Liver (tissue), 3 donors: ENCODE results near the gene APOA5.

Source experiments
- FOXA1 ChIP-seq: IDR thresholded peaks from 2 replicates; pipeline ENCODE4 v1.6.1; 2016; ENCODE audit warnings: antibody characterized with exemption
- GABPA ChIP-seq, 2 donors: IDR thresholded peaks in 1 of 2; conservative IDR thresholded peaks in 1 of 2; 2 replicates each; pipeline ENCODE4 v1.6.1; 2016; ENCODE audit warnings: antibody characterized with exemption in 2 of 2, mild to moderate bottlenecking in 1 of 2, moderate library complexity in 1 of 2
- JUND ChIP-seq, 2 donors: IDR thresholded peaks; 2 replicates each; pipeline ENCODE4 v1.6.1; 2016; ENCODE audit warnings: antibody characterized with exemption in 2 of 2
- MAX ChIP-seq: IDR thresholded peaks from 2 replicates; pipeline ENCODE4 v1.6.1; 2016; ENCODE audit warnings: antibody characterized with exemption
- RAD21 ChIP-seq, 2 donors: IDR thresholded peaks; 2 replicates each; pipeline ENCODE4 v1.6.1; 2016; ENCODE audit warnings: antibody characterized with exemption in 2 of 2, mild to moderate bottlenecking in 2 of 2
- REST ChIP-seq: IDR thresholded peaks from 2 replicates; pipeline ENCODE4 v1.6.1; 2016; ENCODE audit warnings: antibody characterized with exemption, mild to moderate bottlenecking
- RXRA ChIP-seq, 2 donors: IDR thresholded peaks; 2 replicates each; pipeline ENCODE4 v1.6.1; 2017 to 2018; ENCODE audit warnings: antibody characterized with exemption in 2 of 2, mild to moderate bottlenecking in 1 of 2
- SP1 ChIP-seq: IDR thresholded peaks from 2 replicates; pipeline ENCODE4 v1.6.1; 2018; ENCODE audit warnings: antibody characterized with exemption, mild to moderate bottlenecking
- TAF1 ChIP-seq: conservative IDR thresholded peaks from 2 replicates; pipeline ENCODE4 v1.6.1; 2016; ENCODE audit warnings: antibody characterized with exemption, mild to moderate bottlenecking
- YY1 ChIP-seq: IDR thresholded peaks from 2 replicates; pipeline ENCODE4 v1.6.1; 2016; ENCODE audit warnings: antibody characterized with exemption, mild to moderate bottlenecking
- TF ChIP-seq, protein P1 (sequence below): fragments of 150-350 bp; IDR thresholded peaks from 2 replicates; pipeline ENCODE4 v1.5.1; 2017; ENCODE audit warnings: improper control_type of control experiment, low read depth, low read length; ENCODE audit not compliant: missing input control
- TF ChIP-seq, protein P2 (sequence below): IDR thresholded peaks from 2 replicates; pipeline ENCODE4 v1.6.1; 2016; ENCODE audit warnings: antibody characterized with exemption
- TF ChIP-seq, protein P3 (sequence below): IDR thresholded peaks from 2 replicates; pipeline ENCODE4 v1.6.1; 2016; ENCODE audit warnings: antibody characterized with exemption
- donor health status: healthy.
- donor health status: healthy.

- TF ChIP-seq, protein P1, sequence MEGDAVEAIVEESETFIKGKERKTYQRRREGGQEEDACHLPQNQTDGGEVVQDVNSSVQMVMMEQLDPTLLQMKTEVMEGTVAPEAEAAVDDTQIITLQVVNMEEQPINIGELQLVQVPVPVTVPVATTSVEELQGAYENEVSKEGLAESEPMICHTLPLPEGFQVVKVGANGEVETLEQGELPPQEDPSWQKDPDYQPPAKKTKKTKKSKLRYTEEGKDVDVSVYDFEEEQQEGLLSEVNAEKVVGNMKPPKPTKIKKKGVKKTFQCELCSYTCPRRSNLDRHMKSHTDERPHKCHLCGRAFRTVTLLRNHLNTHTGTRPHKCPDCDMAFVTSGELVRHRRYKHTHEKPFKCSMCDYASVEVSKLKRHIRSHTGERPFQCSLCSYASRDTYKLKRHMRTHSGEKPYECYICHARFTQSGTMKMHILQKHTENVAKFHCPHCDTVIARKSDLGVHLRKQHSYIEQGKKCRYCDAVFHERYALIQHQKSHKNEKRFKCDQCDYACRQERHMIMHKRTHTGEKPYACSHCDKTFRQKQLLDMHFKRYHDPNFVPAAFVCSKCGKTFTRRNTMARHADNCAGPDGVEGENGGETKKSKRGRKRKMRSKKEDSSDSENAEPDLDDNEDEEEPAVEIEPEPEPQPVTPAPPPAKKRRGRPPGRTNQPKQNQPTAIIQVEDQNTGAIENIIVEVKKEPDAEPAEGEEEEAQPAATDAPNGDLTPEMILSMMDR: no peak
- TF ChIP-seq, protein P2, sequence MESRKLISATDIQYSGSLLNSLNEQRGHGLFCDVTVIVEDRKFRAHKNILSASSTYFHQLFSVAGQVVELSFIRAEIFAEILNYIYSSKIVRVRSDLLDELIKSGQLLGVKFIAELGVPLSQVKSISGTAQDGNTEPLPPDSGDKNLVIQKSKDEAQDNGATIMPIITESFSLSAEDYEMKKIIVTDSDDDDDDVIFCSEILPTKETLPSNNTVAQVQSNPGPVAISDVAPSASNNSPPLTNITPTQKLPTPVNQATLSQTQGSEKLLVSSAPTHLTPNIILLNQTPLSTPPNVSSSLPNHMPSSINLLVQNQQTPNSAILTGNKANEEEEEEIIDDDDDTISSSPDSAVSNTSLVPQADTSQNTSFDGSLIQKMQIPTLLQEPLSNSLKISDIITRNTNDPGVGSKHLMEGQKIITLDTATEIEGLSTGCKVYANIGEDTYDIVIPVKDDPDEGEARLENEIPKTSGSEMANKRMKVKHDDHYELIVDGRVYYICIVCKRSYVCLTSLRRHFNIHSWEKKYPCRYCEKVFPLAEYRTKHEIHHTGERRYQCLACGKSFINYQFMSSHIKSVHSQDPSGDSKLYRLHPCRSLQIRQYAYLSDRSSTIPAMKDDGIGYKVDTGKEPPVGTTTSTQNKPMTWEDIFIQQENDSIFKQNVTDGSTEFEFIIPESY: no peak
- TF ChIP-seq MAX: no peak
- TF ChIP-seq FOXA1: no peak
- TF ChIP-seq YY1: no peak
- no peak for TF ChIP-seq REST
- no peak for TF ChIP-seq TAF1
- TF ChIP-seq RAD21 (IDR thresholded peaks at IDR 0.05): no peak
- TF ChIP-seq, protein P3, sequence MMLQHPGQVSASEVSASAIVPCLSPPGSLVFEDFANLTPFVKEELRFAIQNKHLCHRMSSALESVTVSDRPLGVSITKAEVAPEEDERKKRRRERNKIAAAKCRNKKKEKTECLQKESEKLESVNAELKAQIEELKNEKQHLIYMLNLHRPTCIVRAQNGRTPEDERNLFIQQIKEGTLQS: no peak
- no peak for TF ChIP-seq RXRA (IDR thresholded peaks at IDR 0.05)
- TF ChIP-seq SP1: no peak
- TF ChIP-seq GABPA (IDR thresholded peaks at IDR 0.05 in 1 of 2, conservative IDR thresholded peaks at IDR 0.05 in 1 of 2): no peak
- no peak for TF ChIP-seq JUND (IDR thresholded peaks at IDR 0.05)
Observed at GRCh38 chr11:116792869-116793771, 1.4 kb upstream of the APOA5 start.
